Measurements from ENCODE around the gene NFE2L1.
A peak's percentile ranks its signal among the peaks of the same experiment; 100 is the strongest.

The NFE2L1 gene

DNA sequence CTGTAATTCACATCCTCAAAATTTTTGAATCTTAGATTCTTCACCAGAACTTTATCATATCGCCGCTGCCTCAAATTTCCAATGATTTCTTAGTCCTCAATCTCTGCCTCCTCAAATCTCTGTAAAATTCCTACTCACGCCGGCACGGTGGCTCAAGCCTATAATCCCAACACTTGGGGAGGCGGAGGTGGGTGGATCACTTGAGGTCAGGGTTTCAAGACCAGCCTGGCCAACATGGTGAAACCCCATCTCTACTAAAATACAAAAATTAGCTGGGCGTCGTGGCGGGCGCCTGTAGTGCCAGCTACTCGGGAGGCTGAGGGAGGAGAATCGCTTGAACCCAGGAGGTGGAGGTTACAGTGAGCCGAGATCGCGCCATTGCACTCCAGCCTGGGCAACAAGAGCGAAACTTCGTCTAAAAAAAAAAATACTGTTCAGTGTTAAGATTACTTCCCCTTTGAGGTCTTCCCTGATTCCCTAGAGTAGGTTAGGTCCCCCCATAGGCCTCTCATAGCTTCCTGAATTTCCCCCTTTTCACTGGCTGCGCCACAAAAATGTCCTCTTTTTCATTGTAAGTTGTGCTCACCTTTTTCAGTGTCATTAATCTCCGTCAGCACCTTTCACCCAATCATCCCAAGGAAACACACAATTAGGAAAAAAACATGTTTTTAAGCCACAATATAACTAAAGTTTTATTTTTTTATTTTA, 54.0 kb downstream of the NFE2L1 start:
- no peak overlapping the region for H3K9ac ChIP-seq (ENCODE audit: low read length)
- no peaks in the 10 kb centered on the region for H3K27me3 ChIP-seq (ENCODE audit: insufficient read depth, low read length)
- H3K79me2 ChIP-seq (ENCODE audit: control insufficient read depth, insufficient read depth, low read length, poor library complexity): peaks cover 14% of the 10 kb centered on the region
- H3K36me3 ChIP-seq (ENCODE audit: control insufficient read depth in 1 of 2, insufficient read depth in 2 of 2, low read length in 2 of 2): peaks cover 0 to 2% of the 10 kb centered on the region in 2 experiments
- H3K18ac ChIP-seq (ENCODE audit: low read length): no peak overlapping the region
- no peak overlapping the region for H4K12ac ChIP-seq (ENCODE audit: low read depth, low read length)
- H2BK12ac ChIP-seq (ENCODE audit: low read length): no peak overlapping the region
- H2AK5ac ChIP-seq (ENCODE audit: low read length): no peak overlapping the region
- no peak overlapping the region for H2BK120ac ChIP-seq (ENCODE audit: insufficient read depth, low read length, poor library complexity)
- no peak overlapping the region for H2BK5ac ChIP-seq (ENCODE audit: low read depth, low read length, poor library complexity)
- DNase-seq: no peak
- H3K14ac ChIP-seq (ENCODE audit: low read length): no peak overlapping the region
- no peak overlapping the region for H3K4me2 ChIP-seq (ENCODE audit: low read length)
- peak overlapping the region; percentile 23 for H4K8ac ChIP-seq (ENCODE audit: low read depth, low read length)
- H3K27ac ChIP-seq (ENCODE audit: low read depth, low read length): no peak overlapping the region
- no peaks in the 10 kb centered on the region for H3K9me3 ChIP-seq (ENCODE audit: insufficient read depth, low read depth, low read length)
- no CpG with 5 or more reads among the region's 19 CpGs for WGBS (ENCODE audit: extremely low coverage, insufficient coverage, insufficient read length)
- H3K4me1 ChIP-seq (ENCODE audit: control insufficient read depth in 1 of 2, insufficient read depth in 2 of 2, low read length in 2 of 2): peaks cover 0 to 5% of the 10 kb centered on the region in 2 experiments
- H3K4me3 ChIP-seq (ENCODE audit: low read depth, low read length): no peak overlapping the region
- H2AFZ ChIP-seq (ENCODE audit: insufficient read depth, low read length, poor library complexity): no peak overlapping the region
- peaks cover 7% of the 10 kb centered on the region for H3K79me1 ChIP-seq (ENCODE audit: low read length)
- no peak overlapping the region for H3K23ac ChIP-seq (ENCODE audit: low read length)
- H3K4ac ChIP-seq (ENCODE audit: low read depth, low read length): no peak overlapping the region
- no peak overlapping the region for H4K91ac ChIP-seq (ENCODE audit: low read depth, low read length)

- H3K9ac ChIP-seq (ENCODE audit: low read length): no peak overlapping the region
- H2BK12ac ChIP-seq (ENCODE audit: low read length): no peak overlapping the region
- peaks cover 0 to under 1% of the 10 kb centered on the region in 2 experiments for H3K36me3 ChIP-seq (ENCODE audit: control insufficient read depth in 1 of 2, insufficient read depth in 2 of 2, low read length in 2 of 2)
- peaks cover 13% of the 10 kb centered on the region for H3K79me1 ChIP-seq (ENCODE audit: low read length)
- H2AFZ ChIP-seq (ENCODE audit: insufficient read depth, low read length, poor library complexity): no peak overlapping the region
- no peak overlapping the region for H3K4ac ChIP-seq (ENCODE audit: low read depth, low read length)
- DNase-seq: no peak
- H3K18ac ChIP-seq (ENCODE audit: low read length): no peak overlapping the region
- H3K23ac ChIP-seq (ENCODE audit: low read length): no peak overlapping the region
- H4K12ac ChIP-seq (ENCODE audit: low read depth, low read length): no peak overlapping the region
- H3K4me3 ChIP-seq (ENCODE audit: low read depth, low read length): no peak overlapping the region
- peaks cover 0 to 5% of the 10 kb centered on the region in 2 experiments for H3K4me1 ChIP-seq (ENCODE audit: control insufficient read depth in 1 of 2, insufficient read depth in 2 of 2, low read length in 2 of 2)
- no peak overlapping the region for H3K4me2 ChIP-seq (ENCODE audit: low read length)
- no peak overlapping the region for H3K27ac ChIP-seq (ENCODE audit: low read depth, low read length)
- no CpG with 5 or more reads among the region's 14 CpGs for WGBS (ENCODE audit: extremely low coverage, insufficient coverage, insufficient read length)
- H3K27me3 ChIP-seq (ENCODE audit: insufficient read depth, low read length): no peaks in the 10 kb centered on the region
- H2BK120ac ChIP-seq (ENCODE audit: insufficient read depth, low read length, poor library complexity): no peak overlapping the region
- H3K9me3 ChIP-seq (ENCODE audit: insufficient read depth, low read depth, low read length): no peaks in the 10 kb centered on the region
- no peak overlapping the region for H4K91ac ChIP-seq (ENCODE audit: low read depth, low read length)
- no peak overlapping the region for H2AK5ac ChIP-seq (ENCODE audit: low read length)
- H3K14ac ChIP-seq (ENCODE audit: low read length): no peak overlapping the region
- no peak overlapping the region for H4K8ac ChIP-seq (ENCODE audit: low read depth, low read length)
- H2BK5ac ChIP-seq (ENCODE audit: low read depth, low read length, poor library complexity): no peak overlapping the region
- peaks cover 12% of the 10 kb centered on the region for H3K79me2 ChIP-seq (ENCODE audit: control insufficient read depth, insufficient read depth, low read length, poor library complexity)
These were observed 54.9 kb downstream of the NFE2L1 start for GRCh38 chr17:48102798-48103715.

GRCh38 chr17:48104440-48104839, 56.3 kb downstream of the NFE2L1 start:
- peaks cover 8% of the 10 kb centered on the region for H3K79me2 ChIP-seq (ENCODE audit: control insufficient read depth, insufficient read depth, low read length, poor library complexity)
- H2BK12ac ChIP-seq (ENCODE audit: low read length): no peak overlapping the region
- H3K14ac ChIP-seq (ENCODE audit: low read length): no peak overlapping the region
- no CpG with 5 or more reads among the region's 7 CpGs for WGBS (ENCODE audit: extremely low coverage, insufficient coverage, insufficient read length)
- H3K36me3 ChIP-seq (ENCODE audit: control insufficient read depth in 1 of 2, insufficient read depth in 2 of 2, low read length in 2 of 2): no peaks in the 10 kb centered on the region
- H4K8ac ChIP-seq (ENCODE audit: low read depth, low read length): no peak overlapping the region
- H2BK5ac ChIP-seq (ENCODE audit: low read depth, low read length, poor library complexity): no peak overlapping the region
- H3K4ac ChIP-seq (ENCODE audit: low read depth, low read length): no peak overlapping the region
- H3K27me3 ChIP-seq (ENCODE audit: insufficient read depth, low read length): no peaks in the 10 kb centered on the region
- H3K4me1 ChIP-seq (ENCODE audit: control insufficient read depth in 1 of 2, insufficient read depth in 2 of 2, low read length in 2 of 2): peaks cover 0 to 5% of the 10 kb centered on the region in 2 experiments
- no peak overlapping the region for H2AFZ ChIP-seq (ENCODE audit: insufficient read depth, low read length, poor library complexity)
- no peak overlapping the region for H4K12ac ChIP-seq (ENCODE audit: low read depth, low read length)
- H3K27ac ChIP-seq (ENCODE audit: low read depth, low read length): no peak overlapping the region
- no peak for DNase-seq
- no peak overlapping the region for H3K23ac ChIP-seq (ENCODE audit: low read length)
- H3K4me2 ChIP-seq (ENCODE audit: low read length): no peak overlapping the region
- no peak overlapping the region for H3K18ac ChIP-seq (ENCODE audit: low read length)
- no peaks in the 10 kb centered on the region for H3K9me3 ChIP-seq (ENCODE audit: insufficient read depth, low read depth, low read length)
- H3K79me1 ChIP-seq (ENCODE audit: low read length): peaks cover 14% of the 10 kb centered on the region
- H2AK5ac ChIP-seq (ENCODE audit: low read length): no peak overlapping the region
- H3K9ac ChIP-seq (ENCODE audit: low read length): no peak overlapping the region
- no peak overlapping the region for H2BK120ac ChIP-seq (ENCODE audit: insufficient read depth, low read length, poor library complexity)
- no peak overlapping the region for H4K91ac ChIP-seq (ENCODE audit: low read depth, low read length)
- H3K4me3 ChIP-seq (ENCODE audit: low read depth, low read length): no peak overlapping the region

- Histone ChIP-seq H3K36me3 (ENCODE audit: control insufficient read depth in 1 of 2, insufficient read depth in 2 of 2, low read length in 2 of 2) (no peaks in the 10 kb centered on the region), H3K18ac (ENCODE audit: low read length) (no peak overlapping the region), H3K27me3 (ENCODE audit: insufficient read depth, low read length) (no peaks in the 10 kb centered on the region), H3K79me1 (ENCODE audit: low read length) (peaks cover 7% of the 10 kb centered on the region), H2AFZ (ENCODE audit: insufficient read depth, low read length, poor library complexity) (peak overlapping the region; percentile 85), H4K91ac (ENCODE audit: low read depth, low read length) (no peak overlapping the region), H3K9ac (ENCODE audit: low read length) (no peak overlapping the region), H2BK120ac (ENCODE audit: insufficient read depth, low read length, poor library complexity) (no peak overlapping the region), H2AK5ac (ENCODE audit: low read length) (no peak overlapping the region), H3K4me3 (ENCODE audit: low read depth, low read length) (peak overlapping the region; percentile 89), H2BK12ac (ENCODE audit: low read length) (no peak overlapping the region), H3K9me3 (ENCODE audit: insufficient read depth, low read depth, low read length) (no peaks in the 10 kb centered on the region), H4K8ac (ENCODE audit: low read depth, low read length) (peak overlapping the region; percentile 79), H4K12ac (ENCODE audit: low read depth, low read length) (peak overlapping the region; percentile 48), H3K23ac (ENCODE audit: low read length) (no peak overlapping the region), H3K79me2 (ENCODE audit: control insufficient read depth, insufficient read depth, low read length, poor library complexity) (no peaks in the 10 kb centered on the region), H3K4ac (ENCODE audit: low read depth, low read length) (no peak overlapping the region), H3K4me1 (ENCODE audit: control insufficient read depth in 1 of 2, insufficient read depth in 2 of 2, low read length in 2 of 2) (peaks cover 0 to 5% of the 10 kb centered on the region in 2 experiments), H2BK5ac (ENCODE audit: low read depth, low read length, poor library complexity) (no peak overlapping the region), H3K14ac (ENCODE audit: low read length) (no peak overlapping the region), H3K27ac (ENCODE audit: low read depth, low read length) (no peak overlapping the region), H3K4me2 (ENCODE audit: low read length) (peak overlapping the region; percentile 86)
- WGBS (ENCODE audit: extremely low coverage, insufficient coverage, insufficient read length): no CpG with 5 or more reads among the region's 13 CpGs
- DNase-seq: no peak
These were observed 58.6 kb downstream of the NFE2L1 start for GRCh38 chr17:48106802-48107136.
